Mucosa of descending colon (tissue), 3 donors: ENCODE results near the gene TAAR2. TPM values are rescaled to one million over a fixed set of nuclear protein-coding genes. Genes with fewer than 3 reads are reported as not detected.

Experiments used
- ATAC-seq: fragments of 200-7000 bp; cut with Tn5 transposase; one replicate; pipeline ENCODE4 v1.9.1; 2020; ENCODE audit warnings: mild to moderate bottlenecking, moderate library complexity
- DNase-seq, 3 donors: peaks; one replicate each; pipeline ENCODE4 v3.0.0-alpha.2; 2020
- H3K36me3 ChIP-seq: fragments of 200-600 bp; one replicate; pipeline ENCODE4 v1.8.0; 2021; ENCODE audit warnings: low read depth, mild to moderate bottlenecking
- H3K4me1 ChIP-seq: fragments of 200-600 bp; one replicate; pipeline ENCODE4 v1.8.0; 2021; ENCODE audit warnings: low read depth, mild to moderate bottlenecking
- H3K4me3 ChIP-seq: fragments of 200-600 bp; one replicate; pipeline ENCODE4 v1.8.0; 2021; ENCODE audit warnings: mild to moderate bottlenecking
- H3K9me3 ChIP-seq: fragments of 200-600 bp; one replicate; pipeline ENCODE4 v1.8.0; 2021; ENCODE audit warnings: mild to moderate bottlenecking
- intact Hi-C, 2 donors: fragments of 100-400 bp; cut with DNase I in 1 of 2; cut with micrococcal nuclease in 1 of 2; formaldehyde crosslinking; loops; one replicate each; pipeline versions ENCODE4 v1.11.0 to v1.11.1; 2022; cut with DNase I, micrococcal nuclease
- total RNA-seq, 3 donors: library from RNA; stranded (reverse); fragmentation: NEBNext Ultra II Directional in 2 of 3; extraction: Animal tissue kit (Norgen Biotek cat#: 25700) in 2 of 3; gene quantifications; one replicate each; pipeline versions ENCODE4 v1.2.1 to v1.2.4, GENCODE V29; 2021 to 2023
- TF ChIP-seq, protein P1 (sequence below): fragments of 200-600 bp; IDR thresholded peaks from one replicate; pipeline ENCODE4 v1.8.0; 2022; ENCODE audit warnings: antibody characterized with exemption, mild to moderate bottlenecking
- donor health status: DM: no; HTN: no; CAD: no; lungs with moderate emphysema.
- donor health status: DM: no; HTN: no; CAD: no.
- donor health status: DM: no; HTN: yes; CAD: no.

TAAR2 gene
- total RNA-seq, 3 donors from 2014 or later: not detected

DNA sequence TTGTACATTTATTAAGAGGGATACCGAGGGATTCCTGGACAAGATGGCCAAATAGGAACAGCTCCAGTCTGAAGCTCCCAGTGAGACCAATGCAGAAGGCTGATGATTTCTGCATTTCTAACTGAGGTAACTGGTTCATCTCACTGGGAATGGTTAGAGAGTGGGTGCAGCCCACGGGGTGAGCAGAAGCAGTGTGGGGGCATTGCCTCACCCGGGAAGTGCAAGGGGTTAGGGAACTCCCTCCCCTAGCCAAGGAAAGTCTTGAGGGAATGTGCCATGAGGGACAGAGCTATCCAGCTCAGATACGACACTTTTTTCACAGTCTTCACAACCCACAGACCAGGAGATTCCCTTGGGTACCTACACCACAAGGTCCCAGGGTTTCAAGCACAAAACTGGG lies 10.7 kb upstream of the TAAR2 start:
- no peak overlapping the region for H3K4me3 ChIP-seq
- no peaks in the 10 kb centered on the region for H3K4me1 ChIP-seq
- ATAC-seq (no peak), DNase-seq (no peak)
- H3K36me3 ChIP-seq: no peaks in the 10 kb centered on the region
- TF ChIP-seq, protein P1, sequence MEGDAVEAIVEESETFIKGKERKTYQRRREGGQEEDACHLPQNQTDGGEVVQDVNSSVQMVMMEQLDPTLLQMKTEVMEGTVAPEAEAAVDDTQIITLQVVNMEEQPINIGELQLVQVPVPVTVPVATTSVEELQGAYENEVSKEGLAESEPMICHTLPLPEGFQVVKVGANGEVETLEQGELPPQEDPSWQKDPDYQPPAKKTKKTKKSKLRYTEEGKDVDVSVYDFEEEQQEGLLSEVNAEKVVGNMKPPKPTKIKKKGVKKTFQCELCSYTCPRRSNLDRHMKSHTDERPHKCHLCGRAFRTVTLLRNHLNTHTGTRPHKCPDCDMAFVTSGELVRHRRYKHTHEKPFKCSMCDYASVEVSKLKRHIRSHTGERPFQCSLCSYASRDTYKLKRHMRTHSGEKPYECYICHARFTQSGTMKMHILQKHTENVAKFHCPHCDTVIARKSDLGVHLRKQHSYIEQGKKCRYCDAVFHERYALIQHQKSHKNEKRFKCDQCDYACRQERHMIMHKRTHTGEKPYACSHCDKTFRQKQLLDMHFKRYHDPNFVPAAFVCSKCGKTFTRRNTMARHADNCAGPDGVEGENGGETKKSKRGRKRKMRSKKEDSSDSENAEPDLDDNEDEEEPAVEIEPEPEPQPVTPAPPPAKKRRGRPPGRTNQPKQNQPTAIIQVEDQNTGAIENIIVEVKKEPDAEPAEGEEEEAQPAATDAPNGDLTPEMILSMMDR: no peak
- H3K9me3 ChIP-seq: no peaks in the 10 kb centered on the region
- intact Hi-C loops: no loop called here

DNA sequence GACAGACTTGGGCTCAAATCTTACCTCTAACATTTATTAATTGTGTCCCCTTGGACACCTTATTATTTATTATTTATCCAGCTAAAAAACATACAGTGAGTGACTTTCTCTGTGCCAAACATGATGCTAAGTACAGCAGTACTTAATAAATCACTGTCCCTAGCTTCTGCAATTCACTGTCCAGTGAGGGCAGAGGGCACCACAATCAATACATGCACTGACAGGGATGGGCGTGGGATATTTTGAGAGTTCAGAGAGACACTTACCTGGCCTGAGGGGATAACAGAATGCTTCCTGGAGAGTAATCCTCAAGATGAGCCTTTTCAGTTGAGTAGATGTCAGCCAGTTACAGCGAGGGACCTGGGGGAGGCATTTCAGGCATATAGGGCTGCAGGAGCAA lies 9.3 kb upstream of the TAAR2 start:
- no peaks in the 10 kb centered on the region for H3K9me3 ChIP-seq
- intact Hi-C loops: no loop called here
- ATAC-seq: no peak
- no peak for DNase-seq
- H3K4me3 ChIP-seq: no peak overlapping the region
- H3K4me1 ChIP-seq: no peaks in the 10 kb centered on the region
- no peaks in the 10 kb centered on the region for H3K36me3 ChIP-seq
- TF ChIP-seq, protein P1: no peak

DNA sequence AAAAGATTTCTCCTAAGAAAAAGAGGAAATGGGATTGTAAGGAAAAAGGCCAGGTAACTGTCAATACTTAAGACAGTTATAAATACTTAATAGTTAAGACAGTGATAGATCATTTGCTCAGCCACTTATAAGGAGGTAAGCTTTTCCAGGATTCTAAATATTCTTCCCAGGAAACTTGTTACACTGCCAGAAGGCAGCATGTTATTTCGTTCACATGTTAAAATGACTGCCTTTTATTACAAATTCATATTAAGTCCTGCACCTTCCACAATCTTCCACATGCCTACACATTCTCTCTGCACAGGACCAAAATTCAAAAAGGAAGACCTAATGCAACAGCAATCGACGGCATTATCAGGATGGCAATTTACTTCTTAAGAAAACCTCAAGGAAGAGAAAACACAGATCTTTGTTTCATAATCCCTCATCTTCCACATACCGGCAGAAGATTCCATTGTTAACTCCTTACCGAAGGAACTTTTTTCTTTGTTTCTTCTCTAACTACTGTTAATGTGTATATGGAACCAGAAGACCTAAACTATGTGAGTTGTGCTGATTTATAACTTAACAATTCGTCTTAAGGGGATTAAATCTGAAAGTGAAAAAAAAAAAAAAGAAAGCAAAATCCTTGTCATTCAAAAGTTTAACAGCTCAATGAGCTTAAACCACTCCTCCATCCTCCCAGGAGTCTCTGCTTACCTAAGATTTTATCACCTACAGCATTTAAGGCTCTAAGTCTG lies 799 bp downstream of the TAAR2 start:
- TF ChIP-seq, protein P1: no peak
- ATAC-seq (no peak), DNase-seq (no peak)
- no peak overlapping the region for H3K4me3 ChIP-seq
- H3K4me1 ChIP-seq: no peaks in the 10 kb centered on the region
- H3K9me3 ChIP-seq: no peaks in the 10 kb centered on the region
- no peaks in the 10 kb centered on the region for H3K36me3 ChIP-seq
- intact Hi-C loops: no loop called here

DNA sequence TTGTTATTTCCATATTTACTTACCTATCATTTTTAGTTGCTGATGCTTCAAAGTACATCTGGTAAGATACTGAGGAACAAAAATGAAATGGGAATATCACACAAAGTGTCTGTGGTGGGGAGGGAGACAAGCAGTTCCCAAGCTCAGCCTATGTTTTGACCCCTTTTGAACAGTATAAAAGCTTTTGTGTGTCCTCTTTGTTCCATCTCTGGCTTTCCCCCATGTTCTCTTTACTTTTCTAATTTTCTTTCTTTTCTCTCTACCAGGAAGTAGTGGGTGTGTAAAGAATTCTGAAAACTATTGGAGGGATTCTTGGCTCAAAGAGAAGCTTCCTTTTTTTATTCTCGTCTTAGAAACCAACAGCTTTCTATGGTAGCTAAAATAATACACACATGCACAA lies 7.4 kb downstream of the TAAR2 start:
- DNase-seq (no peak), ATAC-seq (no peak)
- TF ChIP-seq, protein P1: no peak
- Histone ChIP-seq H3K4me1 (peaks cover 3% of the 10 kb centered on the region), H3K9me3 (no peaks in the 10 kb centered on the region), H3K4me3 (no peak overlapping the region), H3K36me3 (no peaks in the 10 kb centered on the region)
- intact Hi-C loops: no loop called here

DNA sequence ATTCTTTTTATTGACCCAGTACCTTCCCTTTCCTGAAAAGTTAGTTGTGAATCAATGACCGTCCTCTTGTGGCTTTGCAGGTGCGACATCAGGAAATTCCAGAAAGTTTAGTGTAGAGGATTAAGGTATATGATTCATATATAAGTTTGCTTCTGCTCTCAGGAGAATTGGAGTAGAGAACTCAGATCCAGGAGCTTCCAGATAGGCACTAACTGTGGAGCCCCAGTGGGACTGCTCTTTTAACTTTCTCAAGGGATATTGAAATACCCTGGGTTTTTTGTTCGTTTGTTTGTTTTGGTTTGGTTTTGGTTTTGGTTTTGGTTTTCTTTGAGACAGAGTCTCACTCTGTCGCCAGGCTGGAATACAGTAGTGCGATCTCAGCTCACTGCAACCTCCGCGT lies 9.5 kb downstream of the TAAR2 start:
- DNase-seq: no peak
- ATAC-seq: peak; percentile 64
- Histone ChIP-seq H3K4me3 (no peak overlapping the region), H3K36me3 (no peaks in the 10 kb centered on the region), H3K9me3 (no peaks in the 10 kb centered on the region), H3K4me1 (peaks cover 3% of the 10 kb centered on the region)
- TF ChIP-seq, protein P1: no peak
- intact Hi-C loops: no loop called here
